Testis (tissue), 3 donors: Measurements from ENCODE around the gene SHC4. TPM values are rescaled to one million over a fixed set of nuclear protein-coding genes. Genes with fewer than 3 reads are reported as not detected.
A peak's percentile ranks its signal among the peaks of the same experiment; 100 is the strongest.
"Not testable (repeated sequence)": the region's sequence is repeated elsewhere in the genome, so short reads cannot be mapped to it uniquely, and the experiment has no call there.

Experiments
- DNase-seq: peaks from one replicate; pipeline ENCODE4 v3.0.0-alpha.2; 2019
- H3K27ac ChIP-seq, 2 donors: fragments of 200-600 bp; sonication (generic); one replicate each; pipeline ENCODE4 v1.5.1; 2019
- H3K27me3 ChIP-seq: fragments of 200-600 bp; sonication (generic); one replicate; pipeline ENCODE4 v1.5.1; 2019
- H3K36me3 ChIP-seq: fragments of 200-600 bp; sonication (generic); one replicate; pipeline ENCODE4 v1.5.1; 2017; ENCODE audit warnings: low read depth; ENCODE audit errors: missing control alignments
- H3K4me1 ChIP-seq: fragments of 200-600 bp; sonication (generic); one replicate; pipeline ENCODE4 v1.5.1; 2019
- H3K4me3 ChIP-seq, 2 donors: fragments of 200-600 bp; sonication (generic); one replicate each; pipeline ENCODE4 v1.5.1; 2017 to 2019
- H3K9me3 ChIP-seq: fragments of 200-600 bp; sonication (generic); one replicate; pipeline ENCODE4 v1.5.1; 2017
- CTCF ChIP-seq, 3 experiments: fragments of 450-650 bp in 2 of 3; fragments of 200-600 bp in 1 of 3; sonication (generic) in 1 of 3; IDR thresholded peaks; one replicate each; pipeline ENCODE4 v1.5.1; 2016 to 2019; ENCODE audit warnings: antibody characterized with exemption in 3 of 3, mild to moderate bottlenecking in 2 of 3, moderate library complexity in 1 of 3
- POLR2A ChIP-seq: fragments of 450-650 bp; IDR thresholded peaks from one replicate; pipeline ENCODE4 v1.6.1; 2017; ENCODE audit warnings: antibody characterized with exemption, mild to moderate bottlenecking, moderate library complexity
- whole genome bisulfite sequencing, 2 donors: methylation state at CpG; one replicate each; pipeline ENCODE4 v1.1.5; 2018; 5-methylcytosine and 5-hydroxymethylcytosine counted together
- intact Hi-C: fragments of 100-400 bp; cut with DNase I; formaldehyde crosslinking; loops from one replicate; pipeline ENCODE4 v1.15.1; 2023; ENCODE audit warnings: low total_unique reads
- polyA plus RNA-seq: library from polyadenylated mRNA; stranded (reverse); fragments of 350-450 nt; fragmentation: Illumina TruSeq; extraction: RNeasy Lipid Tissue Mini Kit (QIAGEN cat#74804); gene quantifications from one replicate; pipeline ENCODE4 v1.2.3, GENCODE V29; 2014; ENCODE audit warnings: low read depth, low replicate concordance; ENCODE audit not compliant: insufficient read depth
- total RNA-seq, 2 donors: library from RNA; depleted of rRNA; stranded (reverse); fragments of >200 nt; gene quantifications; one replicate each; pipeline ENCODE4 v1.2.3, GENCODE V29; 2016

SHC4 gene
- total and polyA plus RNA-seq, 3 donors from 2014 or later = 22.7 to 70.4 (median 52.0) TPM

DNA sequence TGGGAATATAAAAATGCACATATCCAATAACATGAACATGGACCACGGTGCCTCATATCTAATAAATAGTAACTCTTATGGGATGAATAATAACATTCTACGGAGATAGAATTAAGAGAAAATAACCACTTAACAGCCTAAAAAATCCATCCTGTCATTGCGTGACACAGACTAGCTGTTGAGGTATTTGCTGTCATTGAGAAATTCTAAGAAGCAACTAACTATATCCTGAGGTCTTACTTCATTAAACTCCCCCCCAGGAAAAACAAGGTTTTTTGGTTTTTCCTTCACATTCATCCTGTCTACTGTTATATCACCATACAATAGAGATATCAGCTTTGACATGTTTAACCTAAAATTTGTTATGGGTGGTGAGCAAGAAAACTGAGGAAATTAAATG lies 167.2 kb downstream of the SHC4 start:
- 60 to 75% methylated on average over 3 of the region's 3 CpGs for WGBS, 2 donors
- intact Hi-C loops = no loop called here
- H3K27me3 ChIP-seq = no peaks in the 10 kb centered on the region
- no peaks in the 10 kb centered on the region for H3K36me3 ChIP-seq
- peak overlapping the region in 1 of 2 donors; percentile 4 for H3K4me3 ChIP-seq
- peak overlapping the region; percentile 4 to 76 for H3K27ac ChIP-seq
- H3K4me1 ChIP-seq = no peaks in the 10 kb centered on the region
- H3K9me3 ChIP-seq = no peaks in the 10 kb centered on the region
- no peak for DNase-seq
- no peak for TF ChIP-seq CTCF (IDR thresholded peaks at IDR 0.05)
- TF ChIP-seq POLR2A = no peak

DNA sequence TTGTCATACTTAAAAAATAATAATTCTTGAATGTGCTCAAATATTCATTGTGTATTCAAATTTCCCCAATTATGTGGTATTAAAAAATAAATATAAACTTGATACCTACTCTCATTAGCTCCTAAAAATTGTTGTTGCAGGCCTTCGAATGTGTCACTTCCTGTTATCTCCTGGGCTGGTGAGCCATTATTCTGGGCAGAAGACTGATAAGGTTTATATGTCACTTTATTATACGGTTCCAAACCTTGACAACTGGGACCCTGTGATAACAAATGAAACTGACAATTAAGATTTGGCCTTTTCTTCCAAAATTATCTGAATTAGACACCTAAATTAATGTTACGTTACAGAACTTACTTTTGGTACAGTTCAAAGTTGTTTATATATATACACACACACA lies 167.8 kb downstream of the SHC4 start:
- Histone ChIP-seq H3K36me3 (no peaks in the 10 kb centered on the region), H3K27ac (peak overlapping the region in 1 of 2 donors; percentile 76), H3K27me3 (no peaks in the 10 kb centered on the region), H3K4me1 (no peaks in the 10 kb centered on the region), H3K4me3 (no peak overlapping the region), H3K9me3 (no peaks in the 10 kb centered on the region)
- TF ChIP-seq CTCF (IDR thresholded peaks at IDR 0.05) = no peak
- no peak for TF ChIP-seq POLR2A
- WGBS, 2 donors = 68% methylated on average over 3 of the region's 3 CpGs
- intact Hi-C loops = no loop called here
- DNase-seq = no peak

DNA sequence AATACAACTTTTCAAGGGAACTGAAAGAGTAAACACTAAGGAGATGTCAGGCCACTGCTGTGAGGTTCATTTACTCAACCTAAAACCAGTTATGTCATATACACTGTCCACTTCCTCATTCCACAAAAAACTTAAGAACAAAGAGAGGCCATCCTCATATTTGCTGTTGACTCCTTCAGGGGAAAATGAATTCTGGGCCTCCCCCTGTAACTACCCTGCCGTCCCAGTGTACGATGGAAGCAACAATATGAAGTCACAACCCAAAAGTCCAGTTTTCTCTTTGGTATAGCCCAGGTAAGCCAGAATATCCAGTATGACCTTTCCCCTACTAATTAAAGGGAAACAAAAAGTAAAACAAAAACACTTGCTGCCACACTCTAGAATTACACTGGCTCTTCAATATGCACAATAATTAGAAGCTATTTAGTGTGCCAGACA lies 169.0 kb downstream of the SHC4 start:
- no peak for TF ChIP-seq POLR2A
- TF ChIP-seq CTCF (IDR thresholded peaks at IDR 0.05) = no peak
- H3K27ac ChIP-seq = peak overlapping the region; percentile 2 to 76
- no peak for DNase-seq
- H3K4me3 ChIP-seq = no peak overlapping the region
- 62 to 64% methylated on average over 2 of the region's 2 CpGs for WGBS, 2 donors
- no peaks in the 10 kb centered on the region for H3K4me1 ChIP-seq
- no peaks in the 10 kb centered on the region for H3K9me3 ChIP-seq
- H3K27me3 ChIP-seq = no peaks in the 10 kb centered on the region
- intact Hi-C loops = no loop called here
- no peaks in the 10 kb centered on the region for H3K36me3 ChIP-seq

DNA sequence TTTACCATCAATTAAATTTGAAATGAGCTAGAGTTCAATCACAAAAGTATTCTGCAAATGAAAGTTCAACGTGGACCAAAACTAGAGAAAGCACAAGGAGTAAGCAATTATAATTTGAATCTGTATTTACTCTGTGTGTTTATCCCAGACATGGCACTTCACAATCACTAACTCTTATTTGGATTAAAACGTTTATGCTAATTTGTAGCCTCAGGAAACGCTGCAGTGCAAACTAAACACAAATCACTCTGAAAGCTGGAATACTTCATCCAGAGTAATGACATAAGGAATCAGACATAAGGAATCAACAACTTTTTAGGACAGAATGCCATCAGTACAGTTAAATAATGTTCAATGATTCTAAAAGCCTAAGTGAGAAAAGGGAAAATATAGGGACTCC lies 171.3 kb downstream of the SHC4 start:
- H3K9me3 ChIP-seq = no peaks in the 10 kb centered on the region
- TF ChIP-seq POLR2A (no peak), CTCF (IDR thresholded peaks at IDR 0.05) (no peak)
- H3K4me1 ChIP-seq = no peaks in the 10 kb centered on the region
- intact Hi-C loops = no loop called here
- no peak overlapping the region for H3K4me3 ChIP-seq
- no peaks in the 10 kb centered on the region for H3K36me3 ChIP-seq
- H3K27ac ChIP-seq = peak overlapping the region in 1 of 2 donors; percentile 26
- H3K27me3 ChIP-seq = no peaks in the 10 kb centered on the region
- WGBS, 2 donors = 39 to 46% methylated on average over 3 of the region's 3 CpGs
- DNase-seq = no peak

GRCh38 chr15:48790466-48791115 lies 173.1 kb downstream of the SHC4 start:
- H3K27ac ChIP-seq, H3K27me3 ChIP-seq, H3K4me3 ChIP-seq, H3K9me3 ChIP-seq, DNase-seq, H3K36me3 ChIP-seq, H3K4me1 ChIP-seq, intact Hi-C loops: not testable (repeated sequence)
- 94 to 95% methylated on average over 12 of the region's 12 CpGs for WGBS, 2 donors
